ENCODE measurements around the gene CACNG6.

GRCh38 chr19:53947624-53948023, 43.8 kb upstream of the CACNG6 start:
- peak; percentile 12; the same call in 1 of the 2 replicates for TF ChIP-seq CTCF (IDR thresholded peaks at IDR 0.05; ENCODE audit: low read depth, low read length)
- TF ChIP-seq EZH2phosphoT487 (IDR thresholded peaks at IDR 0.05; ENCODE audit: low read depth) = no peak

Data from OCI-LY3 (cell line).